Kidney tubule cell (primary cell): Measurements from ENCODE around the gene CXCL14.

Source experiments
- DNase-seq: peaks from one replicate; pipeline ENCODE4 v3.0.0-alpha.2; 2018; ENCODE audit warnings: low spot score

Gene CXCL14

DNA sequence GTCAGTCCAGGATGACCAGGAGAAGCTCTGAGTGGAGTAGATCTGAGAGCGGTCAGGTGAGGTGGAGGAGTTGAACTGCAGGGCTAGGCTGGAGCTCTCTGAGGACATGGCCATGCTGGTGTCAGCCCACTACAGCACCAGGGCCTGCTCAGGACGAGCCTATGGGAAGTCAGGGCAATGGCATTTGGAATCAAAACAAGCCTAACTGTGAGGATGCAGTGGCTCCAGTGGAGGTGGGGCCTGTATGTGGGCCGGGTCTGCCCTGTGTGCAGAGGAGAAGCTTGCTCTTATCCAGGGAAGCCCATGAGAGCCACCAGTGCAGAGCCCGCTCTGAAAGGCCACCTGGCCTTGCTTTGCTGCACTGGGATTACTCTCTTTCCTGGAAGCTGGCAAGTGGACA, 11.1 kb downstream of the CXCL14 start:
- DNase-seq = no peak

DNA sequence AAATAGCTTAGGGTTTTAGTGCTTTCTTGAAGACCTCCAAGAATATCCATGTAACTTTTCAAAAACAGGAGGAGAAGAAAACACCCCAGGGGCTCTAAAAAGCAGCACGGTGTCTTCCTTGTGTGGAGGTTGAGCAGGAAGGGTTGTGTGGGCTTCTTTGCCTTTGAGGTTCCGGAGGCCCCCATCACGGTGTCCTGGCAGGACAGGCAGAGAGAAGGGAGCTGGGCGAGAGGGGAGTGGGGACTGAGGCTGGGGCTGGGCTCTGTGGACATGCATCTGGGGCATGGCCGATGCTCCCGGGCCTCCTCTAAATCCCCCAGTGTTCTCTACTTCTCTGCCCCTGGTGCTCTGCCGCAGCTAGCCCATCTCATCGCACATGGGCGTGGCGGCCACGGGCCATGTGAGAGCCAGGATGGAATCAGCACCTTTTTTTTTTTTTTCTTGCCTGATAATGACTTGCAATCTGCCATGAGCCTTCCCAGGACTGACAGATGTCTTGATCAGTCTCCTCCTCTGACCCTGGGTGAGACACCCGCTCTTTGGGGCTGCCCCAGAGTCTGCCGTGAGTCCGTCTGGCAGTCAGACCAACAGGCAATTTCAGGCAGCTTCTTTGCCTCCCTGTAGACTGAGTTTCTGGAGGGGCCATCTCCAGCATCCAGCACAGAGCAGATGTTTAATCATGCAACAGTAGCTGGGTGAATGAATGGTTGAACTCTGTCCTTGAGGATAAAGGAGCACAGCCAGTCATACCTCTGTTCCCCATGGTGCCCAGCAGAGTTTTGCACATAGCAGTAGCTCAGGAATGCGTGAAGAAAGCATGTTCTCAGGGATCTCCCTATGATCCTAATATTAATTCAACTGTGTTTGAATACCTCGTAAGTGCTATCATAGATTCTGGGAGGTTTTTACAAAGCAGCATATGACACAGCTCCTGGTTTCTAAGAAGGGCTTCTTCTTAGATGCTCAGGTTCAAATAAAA, 12.1 kb downstream of the CXCL14 start:
- peak; percentile 71 for DNase-seq

DNA sequence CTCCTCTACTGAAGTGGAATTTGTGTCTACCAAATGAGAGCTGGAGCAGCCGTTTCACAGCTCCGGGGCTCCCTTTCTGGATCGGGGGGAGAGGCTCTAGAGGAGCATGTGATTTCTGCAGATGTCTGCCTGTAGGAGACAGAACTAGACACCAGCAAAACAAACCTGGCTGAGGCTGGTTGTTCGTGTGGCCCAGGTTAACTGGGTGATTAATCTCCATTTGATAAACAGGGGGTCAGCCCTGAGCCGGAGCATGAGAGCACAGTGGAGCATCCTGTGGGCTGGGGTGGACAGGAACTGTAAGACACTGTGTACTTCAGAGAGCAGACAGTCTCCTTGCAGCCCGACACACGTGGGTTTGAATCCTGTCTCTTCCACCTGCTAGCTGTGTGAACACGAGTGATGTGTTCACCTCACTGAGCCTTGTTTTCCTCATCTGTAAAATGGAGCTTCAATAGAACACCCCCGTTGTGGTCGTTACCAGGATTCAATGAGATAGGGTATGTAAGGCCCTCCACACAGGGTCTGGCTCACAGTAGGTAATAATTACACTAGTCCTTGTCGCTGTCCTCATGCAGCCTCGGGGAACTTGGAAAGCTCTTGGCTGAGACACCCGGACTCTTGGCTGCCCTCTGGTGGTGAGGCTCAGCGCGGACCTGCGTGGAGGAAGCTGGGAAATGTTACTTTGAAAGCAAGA, 12.9 kb downstream of the CXCL14 start:
- peak; percentile 67 for DNase-seq

DNA sequence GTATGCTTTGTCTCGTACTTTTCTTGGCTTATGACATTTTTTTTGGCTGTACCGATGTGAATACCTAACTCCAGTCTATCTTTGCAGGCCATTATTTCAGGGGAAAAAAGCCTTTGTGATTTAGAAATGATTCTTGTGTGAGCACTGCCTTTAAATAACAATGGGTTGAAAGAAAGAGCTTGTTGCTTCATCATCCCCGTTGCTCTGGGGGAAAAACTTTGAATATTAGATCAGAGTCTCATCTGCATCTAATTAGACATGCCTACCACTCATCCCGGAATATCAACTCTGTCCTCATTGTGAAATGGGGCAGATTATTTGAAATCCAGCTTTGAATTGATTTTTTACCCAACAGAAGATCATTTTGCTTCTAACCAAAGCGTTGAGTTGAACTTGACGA, 13.5 kb downstream of the CXCL14 start:
- DNase-seq = no peak

DNA sequence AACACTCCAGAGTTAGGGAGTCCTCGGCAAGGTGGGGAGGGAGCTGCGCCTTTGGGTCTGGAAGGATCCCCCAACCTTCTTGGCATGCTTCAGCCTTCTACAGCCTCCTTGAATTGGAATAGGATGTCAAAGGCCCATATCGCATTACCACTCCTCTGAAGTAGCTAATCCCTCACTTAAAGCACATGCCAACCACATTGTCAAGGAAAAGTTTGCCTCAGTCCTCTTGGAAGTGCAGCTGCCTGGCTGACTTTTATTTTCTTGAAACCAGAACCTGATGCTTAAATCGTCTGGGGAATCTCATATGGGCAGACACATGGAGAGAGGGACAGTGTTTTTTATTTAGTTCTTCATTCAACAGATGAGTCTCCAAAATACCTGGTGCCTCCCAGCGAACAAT, 14.5 kb downstream of the CXCL14 start:
- no peak for DNase-seq

DNA sequence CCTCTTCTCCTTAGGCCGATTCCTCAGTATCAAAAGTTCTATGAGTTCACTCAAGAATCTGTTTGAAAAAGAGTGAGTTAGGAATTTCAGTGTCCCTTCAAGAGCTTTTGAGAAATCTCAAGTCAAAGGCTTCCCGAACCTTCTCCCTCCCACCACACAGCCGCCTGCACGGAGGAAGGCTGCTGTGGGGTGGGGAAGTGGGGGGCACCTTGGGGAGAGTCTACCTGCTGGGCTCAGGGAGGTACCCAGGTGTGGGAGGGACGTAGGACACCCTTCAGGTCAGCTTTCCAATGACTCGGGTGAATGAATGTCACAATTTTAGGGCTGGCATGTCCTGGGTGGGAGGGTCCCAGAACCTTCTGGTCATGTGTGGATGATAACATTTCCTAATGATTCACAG, 17.5 kb downstream of the CXCL14 start:
- no peak for DNase-seq

DNA sequence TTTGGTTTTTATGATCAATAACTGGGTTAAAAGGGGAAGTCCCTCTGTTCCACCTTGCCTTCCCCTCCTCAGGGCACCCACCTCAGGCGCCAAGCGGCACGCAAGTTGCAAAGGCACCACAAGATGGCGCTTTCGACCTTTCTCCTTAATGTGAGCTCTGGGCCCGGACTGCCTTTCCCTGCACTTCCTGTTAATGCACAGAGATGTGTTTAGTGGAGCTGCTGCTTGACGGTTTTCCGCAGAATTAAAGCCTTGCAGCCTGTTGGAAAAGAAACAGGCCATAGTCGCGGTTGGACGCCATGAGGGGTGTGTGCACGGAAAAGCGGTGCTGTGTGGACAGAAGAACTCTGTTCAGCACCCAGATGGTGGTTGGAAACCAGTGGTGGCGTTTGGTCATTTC, 17.9 kb downstream of the CXCL14 start:
- DNase-seq = peak; percentile 76

DNA sequence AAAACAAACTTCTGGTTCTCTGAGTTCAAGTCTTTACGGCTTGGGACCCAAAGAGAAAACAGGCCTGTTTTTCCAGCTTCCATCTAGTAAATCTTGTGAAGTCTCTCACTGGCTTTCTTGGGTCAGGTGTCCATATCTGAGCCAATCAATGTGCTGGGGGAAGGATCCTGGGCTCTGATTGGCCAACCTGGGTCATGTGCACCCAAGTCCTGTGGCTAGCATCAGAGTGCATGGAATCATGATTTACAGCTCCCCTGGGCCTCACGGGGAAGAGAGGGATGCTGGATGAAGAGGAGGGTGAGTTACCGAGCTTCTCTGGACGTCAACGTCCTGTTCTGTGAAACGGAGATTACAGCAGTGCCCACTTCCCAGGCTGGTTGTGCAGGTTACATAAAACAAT, 19.4 kb downstream of the CXCL14 start:
- peak; percentile 28 for DNase-seq

DNA sequence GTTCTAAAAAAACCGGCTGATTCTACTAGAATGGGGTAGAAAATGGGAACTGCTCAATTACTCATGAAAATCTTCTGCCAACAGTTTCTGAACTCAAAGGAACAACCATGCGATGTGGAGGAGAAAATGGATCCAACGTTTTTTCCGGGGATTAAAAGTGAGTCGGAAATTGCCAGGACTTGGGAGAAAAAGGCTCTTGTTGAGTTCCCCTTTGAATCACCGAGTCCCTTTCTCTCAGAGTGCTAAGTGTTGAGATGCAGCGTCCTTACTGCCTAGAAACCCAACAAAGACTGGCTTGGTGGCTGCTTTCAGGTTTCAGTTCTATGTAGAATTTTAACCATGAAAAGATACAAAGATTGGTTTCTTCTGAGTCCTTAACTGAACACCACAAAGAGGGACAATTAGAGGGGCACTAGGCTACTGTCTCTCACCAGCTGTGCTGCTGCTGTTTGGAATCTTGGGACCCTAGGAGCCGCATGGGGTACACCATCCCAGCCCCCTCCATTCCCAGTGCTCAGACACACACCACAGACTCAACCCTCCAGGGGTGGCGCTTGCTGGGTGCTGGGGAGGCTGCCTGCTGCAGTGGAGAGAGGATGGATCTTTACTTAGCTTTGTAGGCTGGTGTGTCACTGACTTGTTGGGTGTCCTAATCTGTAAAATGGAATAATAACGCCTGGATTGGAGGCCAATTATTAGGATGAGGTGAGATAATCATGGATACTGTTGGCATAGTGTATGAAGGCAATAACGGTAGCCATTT, 21.5 kb downstream of the CXCL14 start:
- DNase-seq = no peak

DNA sequence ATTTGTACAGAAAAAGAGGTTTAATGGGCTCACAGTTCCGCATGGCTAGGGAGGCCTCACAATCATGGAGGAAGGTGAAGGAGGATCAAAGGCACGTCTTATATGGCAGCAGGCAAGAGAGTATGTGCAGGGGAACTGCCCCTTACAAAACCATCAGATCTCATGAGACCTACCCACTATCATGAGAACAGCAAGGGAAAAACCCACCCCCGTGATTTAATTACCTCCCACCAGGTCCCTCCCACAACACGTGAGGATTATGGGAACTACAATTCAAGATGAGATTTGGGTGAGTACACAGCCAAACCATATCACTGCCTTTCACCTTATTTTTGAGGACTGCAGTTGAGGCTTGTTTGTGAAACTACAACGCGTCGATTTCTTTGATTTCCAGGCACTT, 22.2 kb downstream of the CXCL14 start:
- DNase-seq = no peak

DNA sequence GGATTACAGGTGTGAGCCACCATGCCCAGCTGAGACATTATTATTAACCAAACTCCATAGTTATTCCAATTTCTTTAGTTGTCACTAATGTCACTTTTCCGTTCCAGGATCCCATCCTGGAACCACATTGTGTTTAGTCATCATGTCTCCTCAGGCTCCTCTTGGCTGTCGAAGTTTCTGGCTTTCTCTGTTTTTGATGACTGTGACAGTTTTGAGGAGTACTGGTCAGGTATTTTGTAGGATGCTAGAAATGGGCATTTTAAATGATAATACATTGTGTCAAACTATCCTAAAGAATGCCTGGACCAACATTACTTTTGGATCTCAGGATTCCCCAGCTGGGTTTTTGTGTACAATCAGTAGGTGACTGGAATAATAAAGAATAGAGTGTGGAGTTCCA, 23.3 kb downstream of the CXCL14 start:
- no peak for DNase-seq

DNA sequence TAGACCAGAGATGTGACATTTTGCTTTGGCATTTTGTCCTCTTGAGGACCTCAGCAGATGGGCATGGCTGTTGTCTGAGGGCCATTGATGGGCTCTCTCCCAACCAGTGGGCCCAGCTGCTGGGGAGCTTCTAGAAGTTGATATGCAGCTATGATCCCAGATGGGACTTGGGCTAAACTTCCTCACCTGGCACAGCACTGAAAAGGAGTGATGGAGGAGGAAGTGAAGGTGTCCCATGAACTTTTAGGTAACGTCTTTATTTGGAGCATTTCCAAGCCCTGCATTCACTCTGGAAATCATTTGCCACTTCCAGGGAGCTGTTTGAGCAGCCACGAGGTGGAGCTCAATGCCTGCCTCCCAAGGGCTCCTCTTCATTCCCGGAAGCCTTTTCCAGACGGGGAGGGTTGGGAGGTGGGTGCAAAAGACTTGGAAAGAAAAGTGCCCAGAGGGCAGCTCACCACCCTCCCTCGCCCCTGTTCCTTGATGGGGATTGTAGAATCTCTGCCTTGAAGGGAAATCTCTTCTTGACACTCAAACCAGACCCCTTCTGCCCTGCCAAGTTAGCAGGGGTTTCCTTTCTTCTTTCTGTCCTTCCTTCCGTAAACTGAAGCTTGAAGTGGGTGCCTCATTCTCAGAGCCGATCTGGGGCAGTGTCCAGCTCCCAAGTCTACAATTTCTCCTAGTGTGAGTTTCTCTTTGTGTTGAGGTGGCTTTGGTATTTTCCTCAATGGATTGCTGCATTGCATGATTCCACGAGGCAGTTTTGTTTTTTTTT, 24.9 kb downstream of the CXCL14 start:
- DNase-seq = peak; percentile 74

DNA sequence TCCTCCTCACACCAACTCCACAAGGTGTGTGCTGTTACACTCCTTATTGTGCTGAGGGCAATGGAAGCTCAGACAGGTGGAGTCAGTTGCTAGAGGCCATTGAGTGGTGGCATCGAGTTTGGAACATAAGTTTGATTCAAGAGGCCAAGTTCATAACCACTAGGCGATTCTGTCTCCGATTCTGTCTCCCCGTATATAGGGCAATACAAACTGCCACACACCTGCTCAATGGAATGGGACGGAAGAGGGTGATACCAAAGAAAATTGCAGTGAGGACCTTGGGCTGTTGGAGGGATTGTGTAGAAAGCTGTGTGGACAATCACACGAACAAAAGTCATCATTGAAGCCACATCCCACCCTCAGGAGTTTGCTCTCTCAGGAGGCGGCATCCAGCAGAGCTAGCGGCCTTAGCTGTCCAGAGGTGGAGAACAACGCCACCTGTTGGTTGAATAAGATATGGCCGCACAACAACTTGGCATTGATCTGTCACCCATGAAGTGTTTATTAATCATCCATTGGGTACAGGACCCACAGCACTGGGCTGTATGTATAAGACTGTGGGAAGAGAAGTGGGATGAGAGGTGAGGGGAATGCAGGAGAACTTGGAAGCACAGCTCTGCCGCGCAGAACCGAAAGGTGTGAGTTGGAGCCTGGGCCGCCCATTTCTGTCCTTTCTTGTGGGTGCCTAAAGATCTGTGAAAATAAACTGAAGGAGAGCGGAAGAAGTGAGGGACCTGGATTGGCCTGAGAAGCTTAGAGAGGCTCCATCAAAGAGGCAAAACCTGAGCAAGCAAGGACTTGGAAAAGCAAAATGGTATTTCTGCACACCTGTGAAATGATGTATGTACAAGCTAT, 27.0 kb downstream of the CXCL14 start:
- peak; percentile 82 for DNase-seq

DNA sequence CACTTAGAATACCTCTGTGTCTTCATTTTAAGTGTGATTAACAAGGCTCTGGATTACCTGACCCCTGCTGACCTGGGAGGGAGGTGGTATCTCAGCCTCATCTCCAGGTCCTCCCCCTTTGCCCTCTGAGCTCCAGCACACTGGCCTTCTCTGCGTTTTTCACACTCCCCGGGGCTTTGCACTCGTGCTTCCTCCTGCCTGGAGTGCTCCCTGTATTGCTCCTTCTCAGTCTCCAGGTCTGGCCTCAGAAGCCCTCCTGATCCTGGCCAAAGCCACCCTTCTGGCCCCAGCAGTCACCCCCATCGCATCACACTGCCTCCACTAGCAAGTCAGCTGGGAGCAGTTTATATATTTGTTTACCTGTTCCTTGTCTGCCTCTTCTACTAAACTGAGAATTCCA, 29.4 kb downstream of the CXCL14 start:
- no peak for DNase-seq

DNA sequence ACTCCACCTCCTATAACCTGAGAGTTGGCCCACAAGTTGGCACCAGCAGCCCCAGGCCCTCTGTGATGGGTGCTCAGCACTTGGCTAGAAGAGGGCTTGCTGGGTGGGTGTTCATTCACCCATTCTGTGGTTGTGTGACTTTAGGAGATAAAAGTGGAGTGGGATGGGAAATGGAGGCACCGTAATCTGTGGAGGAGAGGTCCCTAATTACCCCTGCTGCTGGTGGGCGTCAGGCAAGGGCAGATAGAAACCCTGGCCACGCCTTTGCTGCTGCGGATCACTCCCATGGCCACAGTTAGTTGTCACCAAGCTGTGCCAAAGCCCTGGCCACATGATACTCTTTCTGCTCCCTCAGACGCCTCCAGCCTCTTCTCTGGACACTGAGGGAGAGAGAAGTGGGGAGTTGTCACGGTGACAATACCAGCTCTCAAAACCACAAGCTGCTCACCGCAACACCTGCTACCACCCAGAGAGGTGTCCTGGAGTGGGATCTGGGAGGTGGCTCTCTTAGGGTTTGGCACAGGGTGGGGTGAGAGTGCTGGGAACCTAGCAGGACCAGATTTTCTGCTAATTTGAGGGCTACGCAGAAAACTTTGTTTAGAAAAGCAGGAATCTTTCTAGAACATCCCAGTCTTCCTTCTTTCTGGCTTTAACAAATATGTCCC, 31.1 kb downstream of the CXCL14 start:
- no peak for DNase-seq

DNA sequence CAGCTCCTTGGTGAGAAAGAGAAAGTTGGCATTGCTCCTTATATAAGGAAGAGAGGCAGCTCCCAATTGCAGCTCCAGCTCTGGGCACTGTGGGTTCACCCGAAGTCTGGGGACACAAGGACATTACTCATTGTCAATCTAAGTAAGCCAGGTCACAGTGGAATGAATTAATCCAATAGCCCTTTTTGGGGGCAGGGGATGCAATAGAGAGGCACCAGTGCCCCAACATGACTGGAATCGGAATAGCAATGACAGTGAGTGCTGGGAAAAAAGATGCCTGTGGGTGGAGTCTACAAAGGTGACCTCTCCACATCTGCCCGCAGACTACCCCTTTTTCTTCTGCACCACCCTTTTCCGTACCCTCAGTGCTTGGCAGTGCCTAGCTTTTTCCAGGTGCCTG, 31.9 kb downstream of the CXCL14 start:
- DNase-seq = no peak

DNA sequence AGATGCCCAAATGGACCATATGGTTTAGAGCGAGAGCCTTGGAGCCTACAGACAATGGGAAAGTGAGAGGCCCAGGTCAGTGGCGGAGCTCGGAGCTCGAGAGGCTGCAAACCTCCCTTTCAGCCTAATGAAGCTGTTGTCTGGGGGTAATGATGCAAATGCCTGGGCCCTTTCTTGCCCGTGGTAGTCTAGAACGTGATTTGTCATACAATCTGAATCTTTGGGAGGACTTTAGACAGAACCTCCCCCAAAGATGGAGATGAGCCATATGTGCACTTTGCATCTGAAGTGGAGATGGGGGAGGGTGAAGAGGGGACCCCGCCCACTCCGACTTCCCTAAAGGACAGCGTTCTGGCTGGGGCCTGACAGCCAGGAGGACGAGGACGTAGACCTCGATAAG, 32.7 kb downstream of the CXCL14 start:
- no peak for DNase-seq

DNA sequence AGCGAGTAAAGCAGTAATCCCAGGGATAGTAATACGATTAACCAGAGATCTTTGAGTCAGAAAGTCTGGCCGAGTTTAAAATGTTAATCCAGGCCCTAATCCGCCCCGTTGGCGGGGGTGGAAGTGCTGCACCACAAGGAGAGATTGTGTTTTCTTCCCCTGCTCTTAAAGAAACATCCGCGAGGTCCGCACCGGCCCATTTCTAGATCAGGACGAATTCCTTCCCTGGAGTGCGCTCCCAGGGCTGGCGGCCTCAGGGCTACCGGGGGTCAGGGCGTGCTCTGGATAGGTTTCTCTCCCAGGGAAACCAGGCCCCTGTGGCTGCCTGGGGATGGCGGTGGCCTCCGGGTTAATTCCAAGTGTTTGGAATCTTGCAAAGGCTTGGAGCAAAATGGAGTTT, 33.7 kb downstream of the CXCL14 start:
- DNase-seq = no peak

DNA sequence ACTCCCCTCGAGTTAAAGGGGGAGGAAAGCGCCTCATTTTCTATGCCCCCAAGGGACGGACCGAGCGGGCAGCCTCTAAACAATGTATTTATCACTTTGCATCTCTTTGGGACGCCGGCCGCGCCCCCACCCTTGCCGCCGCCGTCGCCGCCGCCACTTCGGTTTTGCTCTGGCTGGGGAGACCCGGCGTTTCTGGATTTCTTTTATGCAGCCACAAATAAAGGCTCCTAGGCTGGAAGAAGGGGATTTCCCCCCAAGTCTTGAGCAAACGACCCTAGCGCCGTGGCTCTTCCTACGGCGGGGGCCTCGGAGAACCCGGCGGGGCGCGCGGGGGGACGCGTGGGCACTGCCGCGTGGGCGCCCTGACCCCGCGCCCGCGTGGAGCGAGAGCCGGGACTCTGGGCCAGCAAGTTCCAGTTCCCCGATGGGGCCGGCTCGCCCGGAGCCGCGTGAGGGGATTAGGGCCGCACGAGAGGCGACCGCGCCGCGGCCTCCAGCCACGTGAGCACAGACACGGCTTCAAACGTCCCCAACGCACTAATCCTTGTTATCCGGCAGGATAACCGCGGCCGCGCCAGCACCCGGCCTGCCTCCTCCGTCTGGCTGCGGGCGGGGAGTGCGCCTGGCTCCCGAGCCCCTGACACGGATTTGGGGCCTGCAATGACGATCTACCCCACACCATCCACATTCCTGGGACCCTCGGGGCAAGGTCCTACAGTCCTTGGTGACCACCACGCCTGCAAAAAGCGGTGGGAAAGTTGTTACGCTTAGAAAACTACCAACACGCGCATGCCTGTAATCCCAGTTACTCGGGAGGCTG, 35.1 kb downstream of the CXCL14 start:
- DNase-seq = no peak
